Hematopoietic multipotent progenitor cell treated with erythropoietin and hydrocortisone succinate and interleukin-3 and kit ligand, for 15 days (in vitro differentiated cells): ENCODE data around the gene SNX20.

Experiments
- DNase-seq: peaks from one replicate; pipeline ENCODE4 v3.0.0-alpha.2; 2015; ENCODE audit warnings: low spot score

Gene SNX20

GRCh38 chr16:50659806-50660205 is 21.3 kb downstream of the SNX20 start:
- DNase-seq, result no peak

GRCh38 chr16:50657241-50657640 is 23.9 kb downstream of the SNX20 start:
- DNase-seq, result no peak

- DNase-seq, result no peak
These were observed 25.5 kb downstream of the SNX20 start for GRCh38 chr16:50655558-50656055.

- no peak for DNase-seq
These were observed 27.2 kb downstream of the SNX20 start for GRCh38 chr16:50653633-50654519.

- DNase-seq, result no peak
These were observed 28.2 kb downstream of the SNX20 start for GRCh38 chr16:50652836-50653425.

GRCh38 chr16:50651835-50652438 is 29.2 kb downstream of the SNX20 start:
- no peak for DNase-seq

- no peak for DNase-seq
These were observed 34.8 kb downstream of the SNX20 start for GRCh38 chr16:50646345-50646744.

GRCh38 chr16:50645563-50646220 is 35.4 kb downstream of the SNX20 start:
- DNase-seq, result no peak

GRCh38 chr16:50644729-50645128 is 36.4 kb downstream of the SNX20 start:
- no peak for DNase-seq

GRCh38 chr16:50644245-50644644 is 36.9 kb downstream of the SNX20 start:
- no peak for DNase-seq

- no peak for DNase-seq
These were observed 37.9 kb downstream of the SNX20 start for GRCh38 chr16:50643192-50643591.

GRCh38 chr16:50642349-50642748 is 38.8 kb downstream of the SNX20 start:
- DNase-seq, result no peak

GRCh38 chr16:50641818-50642187 is 39.3 kb downstream of the SNX20 start:
- DNase-seq, result no peak

- DNase-seq, result no peak
These were observed 39.9 kb downstream of the SNX20 start for GRCh38 chr16:50640919-50641817.

GRCh38 chr16:50640391-50640790 is 40.7 kb downstream of the SNX20 start:
- no peak for DNase-seq

- no peak for DNase-seq
These were observed 42.1 kb downstream of the SNX20 start for GRCh38 chr16:50638816-50639670.

- DNase-seq, result no peak
These were observed 43.2 kb downstream of the SNX20 start for GRCh38 chr16:50637716-50638602.

GRCh38 chr16:50636753-50637374 is 44.2 kb downstream of the SNX20 start:
- no peak for DNase-seq
